ENCODE measurements around the gene PPFIBP1.

GRCh38 chr12:27523642-27524493 is at the start of gene PPFIBP1:
- TF ChIP-seq CTCF (IDR thresholded peaks at IDR 0.05) (peak in 1 of 4 experiments; percentile 40), POLR2A (IDR thresholded peaks at IDR 0.05) (peak; percentile 89)

Data from prostate gland (tissue), 2 donors.